Vagina (tissue), 2 donors: ENCODE data around the gene PIKFYVE. TPM values are rescaled to one million over a fixed set of nuclear protein-coding genes. Genes with fewer than 3 reads are reported as not detected.

ENCODE experiments used
- DNase-seq, 2 donors: peaks; one replicate each; pipeline ENCODE4 v3.0.0-alpha.2; 2017; ENCODE audit errors: extremely low spot score in 2 of 2
- H3K27ac ChIP-seq: fragments of 200-600 bp; sonication (generic); one replicate; pipeline ENCODE4 v1.5.1; 2019
- H3K27me3 ChIP-seq: fragments of 200-600 bp; sonication (generic); one replicate; pipeline ENCODE4 v1.5.1; 2019
- H3K36me3 ChIP-seq, 2 donors: fragments of 200-600 bp; sonication (generic); one replicate each; pipeline ENCODE4 v1.5.1; 2017 to 2019
- H3K4me1 ChIP-seq: fragments of 200-600 bp; sonication (generic); one replicate; pipeline ENCODE4 v1.5.1; 2019
- H3K4me3 ChIP-seq, 2 donors: fragments of 200-600 bp; sonication (generic); 1 replicate in 1 of 2; 2 replicates in 1 of 2; pipeline ENCODE4 v1.5.1; 2016 to 2019
- H3K9me3 ChIP-seq: fragments of 200-600 bp; sonication (generic); one replicate; pipeline ENCODE4 v1.5.1; 2019
- POLR2A ChIP-seq, 2 donors: fragments of 450-650 bp; IDR thresholded peaks; one replicate each; pipeline ENCODE4 v1.6.1; 2017; ENCODE audit warnings: antibody characterized with exemption in 2 of 2, mild to moderate bottlenecking in 2 of 2, moderate library complexity in 2 of 2
- POLR2AphosphoS5 ChIP-seq, 2 donors: sonication (generic); formaldehyde crosslinking; IDR thresholded peaks; one replicate each; pipeline ENCODE4 v1.9.0; 2017; ENCODE audit warnings: antibody characterized with exemption in 2 of 2, mild to moderate bottlenecking in 2 of 2, low read depth in 1 of 2; ENCODE audit not compliant: insufficient read depth in 1 of 2
- intact Hi-C: fragments of 100-400 bp; cut with DNase I; formaldehyde crosslinking; loops from one replicate; pipeline ENCODE4 v1.15.1; 2023
- total RNA-seq: library from RNA; depleted of rRNA; stranded (reverse); fragments of >200 nt; gene quantifications from one replicate; pipeline ENCODE4 v1.2.3, GENCODE V29; 2016
- TF ChIP-seq, protein P1 (sequence below), 3 experiments: fragments of 450-650 bp in 2 of 3; fragments of 200-600 bp in 1 of 3; sonication (generic) in 1 of 3; IDR thresholded peaks; one replicate each; pipeline ENCODE4 v1.5.1; 2017 to 2019; ENCODE audit warnings: antibody characterized with exemption in 3 of 3, mild to moderate bottlenecking in 2 of 3, moderate library complexity in 2 of 3

PIKFYVE gene
- total RNA-seq, 1 donor from 2014 or later: 18.7 TPM

DNA sequence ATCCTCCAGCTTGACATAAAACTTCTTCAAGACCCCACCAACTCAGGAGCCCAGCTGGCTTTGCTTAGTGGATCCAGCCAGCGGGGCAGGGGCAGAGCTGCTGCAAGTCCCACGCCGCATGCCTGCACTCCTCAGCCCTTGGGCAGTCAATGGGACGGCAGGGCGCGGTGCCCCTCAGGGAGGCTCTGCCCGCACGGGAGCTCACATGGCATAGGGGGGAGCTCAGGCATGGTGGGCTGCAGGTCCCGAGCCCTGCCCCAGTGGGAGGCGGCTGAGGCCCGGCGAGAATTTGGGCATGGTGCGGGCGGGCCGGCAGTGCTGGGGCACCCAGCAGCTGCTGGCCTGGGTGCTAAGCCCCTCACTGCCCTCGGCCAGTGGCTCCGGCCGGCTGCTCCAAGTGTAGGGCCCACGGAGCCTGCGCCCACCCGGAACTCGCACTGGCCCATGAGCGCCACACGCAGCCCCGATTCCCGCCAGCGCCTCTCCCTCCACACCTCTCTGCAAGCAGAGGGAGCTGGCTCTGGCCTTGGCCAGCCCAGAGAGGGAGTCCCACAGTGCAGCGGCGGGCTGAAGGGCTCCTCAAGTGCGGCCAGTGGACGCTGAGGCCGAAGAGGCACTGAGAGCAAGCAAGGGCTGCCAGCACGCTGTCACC is 38.3 kb upstream of the PIKFYVE start:
- H3K4me3 ChIP-seq: no peak overlapping the region
- H3K27me3 ChIP-seq: no peaks in the 10 kb centered on the region
- intact Hi-C loops: no loop called here
- H3K27ac ChIP-seq: no peak overlapping the region
- no peaks in the 10 kb centered on the region for H3K36me3 ChIP-seq
- no peaks in the 10 kb centered on the region for H3K9me3 ChIP-seq
- TF ChIP-seq, protein P1, sequence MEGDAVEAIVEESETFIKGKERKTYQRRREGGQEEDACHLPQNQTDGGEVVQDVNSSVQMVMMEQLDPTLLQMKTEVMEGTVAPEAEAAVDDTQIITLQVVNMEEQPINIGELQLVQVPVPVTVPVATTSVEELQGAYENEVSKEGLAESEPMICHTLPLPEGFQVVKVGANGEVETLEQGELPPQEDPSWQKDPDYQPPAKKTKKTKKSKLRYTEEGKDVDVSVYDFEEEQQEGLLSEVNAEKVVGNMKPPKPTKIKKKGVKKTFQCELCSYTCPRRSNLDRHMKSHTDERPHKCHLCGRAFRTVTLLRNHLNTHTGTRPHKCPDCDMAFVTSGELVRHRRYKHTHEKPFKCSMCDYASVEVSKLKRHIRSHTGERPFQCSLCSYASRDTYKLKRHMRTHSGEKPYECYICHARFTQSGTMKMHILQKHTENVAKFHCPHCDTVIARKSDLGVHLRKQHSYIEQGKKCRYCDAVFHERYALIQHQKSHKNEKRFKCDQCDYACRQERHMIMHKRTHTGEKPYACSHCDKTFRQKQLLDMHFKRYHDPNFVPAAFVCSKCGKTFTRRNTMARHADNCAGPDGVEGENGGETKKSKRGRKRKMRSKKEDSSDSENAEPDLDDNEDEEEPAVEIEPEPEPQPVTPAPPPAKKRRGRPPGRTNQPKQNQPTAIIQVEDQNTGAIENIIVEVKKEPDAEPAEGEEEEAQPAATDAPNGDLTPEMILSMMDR (IDR thresholded peaks at IDR 0.05): no peak
- TF ChIP-seq POLR2AphosphoS5 (IDR thresholded peaks at IDR 0.05; ENCODE audit: insufficient read depth in 1 of 2, low read depth in 1 of 2) (no peak), POLR2A (IDR thresholded peaks at IDR 0.05) (no peak)
- no peak for DNase-seq
- no peaks in the 10 kb centered on the region for H3K4me1 ChIP-seq

GRCh38 chr2:208228476-208228875 is 37.6 kb upstream of the PIKFYVE start:
- Histone ChIP-seq H3K4me1 (no peaks in the 10 kb centered on the region), H3K4me3 (no peak overlapping the region), H3K9me3 (no peaks in the 10 kb centered on the region), H3K27ac (no peak overlapping the region), H3K27me3 (no peaks in the 10 kb centered on the region), H3K36me3 (no peaks in the 10 kb centered on the region)
- DNase-seq: no peak
- TF ChIP-seq POLR2AphosphoS5 (IDR thresholded peaks at IDR 0.05; ENCODE audit: insufficient read depth in 1 of 2, low read depth in 1 of 2) (no peak), POLR2A (IDR thresholded peaks at IDR 0.05) (no peak)
- TF ChIP-seq, protein P1 (IDR thresholded peaks at IDR 0.05): no peak
- intact Hi-C loops: no loop called here

DNA sequence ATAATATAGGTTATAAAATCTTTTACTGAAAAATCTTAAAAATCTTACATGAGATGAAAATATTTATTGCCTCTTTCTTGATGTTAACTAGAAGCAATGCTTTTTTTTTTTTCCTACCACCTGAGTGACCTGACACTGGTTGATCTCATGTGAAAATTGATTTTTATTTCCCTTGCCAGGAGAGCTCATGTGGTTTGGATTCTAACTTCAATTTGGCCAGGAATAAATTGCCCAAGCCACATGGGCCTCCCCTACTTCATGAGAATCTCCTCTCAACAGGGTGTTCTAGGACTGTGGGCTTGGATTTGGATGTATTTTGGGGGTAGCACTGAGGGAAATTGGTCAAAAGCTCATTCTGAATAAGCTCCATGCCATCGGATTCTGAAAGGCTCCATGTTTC is 31.3 kb upstream of the PIKFYVE start:
- no peak for DNase-seq
- no peaks in the 10 kb centered on the region for H3K4me1 ChIP-seq
- H3K27ac ChIP-seq: no peak overlapping the region
- intact Hi-C loops: no loop called here
- no peak overlapping the region for H3K4me3 ChIP-seq
- no peaks in the 10 kb centered on the region for H3K9me3 ChIP-seq
- no peaks in the 10 kb centered on the region for H3K27me3 ChIP-seq
- TF ChIP-seq POLR2A (IDR thresholded peaks at IDR 0.05): no peak
- TF ChIP-seq, protein P1 (IDR thresholded peaks at IDR 0.05): no peak
- no peak for TF ChIP-seq POLR2AphosphoS5 (IDR thresholded peaks at IDR 0.05; ENCODE audit: insufficient read depth in 1 of 2, low read depth in 1 of 2)
- H3K36me3 ChIP-seq: peaks cover 0 to 38% of the 10 kb centered on the region in 2 donors

GRCh38 chr2:208235860-208236259 is 30.2 kb upstream of the PIKFYVE start:
- no peak for TF ChIP-seq POLR2A (IDR thresholded peaks at IDR 0.05)
- TF ChIP-seq, protein P1 (IDR thresholded peaks at IDR 0.05): no peak
- H3K4me3 ChIP-seq: no peak overlapping the region
- H3K36me3 ChIP-seq: peaks cover 0 to 49% of the 10 kb centered on the region in 2 donors
- no peaks in the 10 kb centered on the region for H3K4me1 ChIP-seq
- intact Hi-C loops: no loop called here
- no peak overlapping the region for H3K27ac ChIP-seq
- H3K27me3 ChIP-seq: no peaks in the 10 kb centered on the region
- DNase-seq: no peak
- H3K9me3 ChIP-seq: no peaks in the 10 kb centered on the region

DNA sequence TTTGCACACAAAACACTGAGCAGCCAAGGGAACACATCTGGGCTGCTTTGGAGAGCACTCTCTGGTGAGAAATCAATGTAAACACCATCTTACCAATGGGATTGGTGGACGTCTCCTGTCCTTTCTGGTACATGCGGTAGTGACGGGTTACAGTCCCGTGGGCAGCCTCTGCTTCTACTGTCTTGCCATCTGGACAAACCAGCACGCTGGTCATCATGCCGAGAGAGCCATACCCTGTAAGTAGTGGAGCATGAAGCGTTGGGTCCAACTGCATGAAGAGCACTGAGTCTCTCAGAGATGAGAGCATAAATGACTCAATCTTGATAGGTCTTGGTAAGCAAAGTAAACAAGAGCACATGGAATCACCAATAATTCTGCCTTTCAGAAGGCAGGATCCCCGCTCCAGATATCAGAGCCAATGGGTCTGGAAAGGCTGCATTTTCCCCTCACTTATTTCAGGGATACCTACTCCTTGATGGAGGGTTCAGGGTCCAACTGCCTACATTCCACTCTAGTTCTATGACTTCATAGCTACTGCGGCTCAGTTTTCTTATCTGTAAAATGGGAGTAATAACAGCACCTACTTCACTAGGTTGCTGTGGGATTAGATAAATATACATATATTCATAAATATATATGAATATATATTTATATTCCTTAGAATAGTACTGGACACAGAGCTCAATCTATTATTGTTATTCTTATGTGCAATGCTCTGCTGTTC is 26.1 kb upstream of the PIKFYVE start:
- DNase-seq: no peak
- Histone ChIP-seq H3K4me3 (no peak overlapping the region), H3K27ac (no peak overlapping the region), H3K9me3 (no peaks in the 10 kb centered on the region), H3K36me3 (peaks cover 0 to 71% of the 10 kb centered on the region in 2 donors), H3K27me3 (no peaks in the 10 kb centered on the region), H3K4me1 (no peaks in the 10 kb centered on the region)
- TF ChIP-seq, protein P1 (IDR thresholded peaks at IDR 0.05): no peak
- TF ChIP-seq POLR2AphosphoS5 (IDR thresholded peaks at IDR 0.05; ENCODE audit: insufficient read depth in 1 of 2, low read depth in 1 of 2) (no peak), POLR2A (IDR thresholded peaks at IDR 0.05) (no peak)
- intact Hi-C loops: no loop called here
